GM21737 (cell line): ENCODE data around the gene LIN7C.
"Not testable (repeated sequence)": the region's sequence is repeated elsewhere in the genome, so short reads cannot be mapped to it uniquely, and the experiment has no call there.

Experiments
- ATAC-seq: cut with Tn5 transposase; IDR thresholded peaks from one replicate; pipeline ENCODE4 v1.9.1; 2021; ENCODE audit warnings: mild to moderate bottlenecking, moderate library complexity; ENCODE audit not compliant: unreplicated experiment

The LIN7C gene

DNA sequence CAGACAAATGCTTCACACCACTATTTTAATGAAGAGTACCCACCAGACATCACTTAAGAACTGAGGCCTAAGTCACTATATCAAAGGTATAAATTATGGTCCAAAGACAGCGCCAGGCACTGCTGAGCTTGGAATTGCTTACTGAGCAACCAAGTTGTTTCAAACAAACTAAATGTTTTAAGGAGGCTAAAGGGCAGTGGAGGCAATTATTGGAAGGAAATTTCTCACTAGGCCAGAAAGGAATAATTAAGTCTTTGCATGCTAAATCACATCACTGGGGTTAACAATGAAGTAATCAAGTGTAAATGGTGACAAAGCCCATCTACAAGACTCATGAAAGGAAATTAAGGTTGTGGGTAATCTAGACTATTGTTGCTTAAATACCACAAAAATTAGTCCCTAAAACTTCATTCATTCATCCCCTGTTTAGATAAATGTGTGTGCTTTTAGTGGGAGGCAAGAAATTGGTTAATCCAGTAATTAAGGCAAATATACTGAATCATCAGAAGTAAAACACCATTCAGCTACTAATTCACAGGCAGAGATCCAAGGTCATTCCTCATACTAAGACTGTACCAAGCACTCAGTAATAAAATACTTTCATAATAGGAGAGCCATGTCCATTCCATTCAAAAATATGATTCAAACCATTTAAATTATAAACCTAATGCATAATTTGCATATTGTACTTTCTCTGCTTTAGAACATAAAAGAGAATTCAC lies 55.2 kb downstream of the LIN7C start:
- ATAC-seq: no peak

DNA sequence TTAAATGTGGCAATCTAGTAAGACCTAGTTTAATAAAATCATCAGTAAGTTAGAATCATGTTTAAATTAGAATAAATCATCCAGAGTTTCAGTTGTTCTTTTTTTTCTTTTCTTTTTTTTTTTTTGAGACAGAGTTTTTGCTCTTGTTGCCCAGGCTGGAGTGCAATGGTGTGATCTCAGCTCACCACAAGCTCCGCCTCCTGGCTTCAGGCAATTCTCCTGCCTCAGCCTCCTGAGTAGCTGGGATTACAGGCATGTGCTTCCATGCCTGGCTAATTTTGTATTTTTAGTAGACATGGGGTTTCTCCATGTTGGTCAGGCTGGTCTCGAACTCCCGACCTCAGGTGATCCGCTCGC lies 58.4 kb downstream of the LIN7C start:
- ATAC-seq: not testable (repeated sequence)

DNA sequence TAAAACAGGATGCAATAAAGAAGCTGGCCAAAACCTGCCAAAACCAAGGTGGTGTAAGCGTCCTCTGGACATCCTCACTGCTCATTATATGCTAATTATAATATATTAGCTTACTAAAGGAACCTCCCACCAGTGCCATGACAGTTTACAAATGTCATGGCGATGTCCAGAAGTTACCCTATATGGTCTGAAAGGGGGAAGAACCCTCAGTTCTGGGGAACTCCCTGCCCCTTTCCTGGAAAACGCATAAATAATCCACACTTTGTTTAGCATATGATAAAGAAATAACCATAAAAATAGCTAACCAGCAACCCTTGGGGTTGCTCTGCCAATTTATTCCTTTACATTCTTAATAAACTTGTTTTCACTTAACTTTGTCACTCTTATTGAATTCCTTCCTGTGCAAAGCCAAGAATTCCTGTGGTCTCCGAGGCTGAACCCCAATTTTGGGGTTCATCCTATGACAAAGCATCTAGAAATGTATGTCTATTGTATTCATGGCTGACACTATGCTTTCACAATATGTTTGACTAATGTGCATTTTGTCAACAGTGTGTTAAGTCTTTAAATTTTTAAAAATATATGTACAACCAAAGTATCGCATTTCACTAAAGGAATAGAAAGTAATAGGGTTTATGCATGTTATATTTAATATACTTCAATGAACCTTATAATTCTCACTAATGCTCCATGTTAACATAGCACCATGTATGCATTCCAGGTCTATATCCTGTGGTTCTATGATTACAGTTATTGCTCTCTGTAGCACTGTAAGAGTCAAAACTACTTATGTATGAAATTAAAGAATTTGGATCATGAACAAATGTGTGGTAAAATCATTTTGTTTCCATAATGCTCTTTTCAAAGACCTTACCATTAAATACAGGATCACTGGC lies 59.0 kb downstream of the LIN7C start:
- no peak for ATAC-seq

DNA sequence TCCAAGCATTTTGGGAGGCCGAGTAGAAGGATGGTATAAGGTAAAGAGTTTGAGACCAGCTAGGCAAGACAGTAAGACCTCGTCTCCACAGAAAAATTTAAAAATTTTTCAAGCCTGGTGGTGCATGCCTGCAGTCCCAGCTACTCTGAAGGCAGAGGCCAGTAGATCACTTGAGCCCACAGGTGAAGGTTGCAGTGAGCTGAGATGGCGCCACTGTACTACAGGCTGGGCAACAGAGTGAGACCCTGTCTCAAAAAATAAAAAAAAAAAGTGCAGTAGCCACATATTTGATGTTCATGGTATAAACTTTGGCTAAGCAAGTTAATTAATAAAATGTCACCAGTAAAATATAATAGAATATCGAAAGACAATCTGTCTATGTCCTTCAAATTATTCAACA lies 60.9 kb downstream of the LIN7C start:
- ATAC-seq: no peak

DNA sequence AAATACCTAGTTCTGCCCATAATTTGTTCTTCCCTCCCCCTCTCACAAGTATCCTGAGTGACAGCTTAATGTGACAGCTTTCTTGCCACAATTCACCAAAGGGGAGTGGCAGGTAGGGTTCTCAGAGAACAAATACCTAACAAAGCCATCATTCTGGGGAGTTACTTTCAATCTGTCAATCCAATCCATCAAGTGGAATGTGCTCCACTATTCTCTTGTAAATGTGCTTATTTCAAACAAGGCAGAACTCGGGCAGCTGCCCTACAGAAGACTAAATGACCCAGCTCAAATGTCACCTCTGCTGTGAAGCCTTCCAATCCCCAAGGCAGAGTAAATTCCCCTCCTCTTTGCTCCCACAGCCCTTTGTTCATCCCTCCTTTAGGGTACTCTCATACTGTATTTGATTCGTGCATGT lies 61.8 kb downstream of the LIN7C start:
- ATAC-seq: no peak
